ENCODE results near the gene GABARAP. TPM values are rescaled to one million over a fixed set of nuclear protein-coding genes. Genes with fewer than 3 reads are reported as not detected.

The GABARAP gene
- total and polyA plus RNA-seq, 10 of the 15 experiments (the other 5 are each of a cell fraction or from before 2014, with no cell fraction given), result 134 to 613 (median 285) TPM

GRCh38 chr17:7195971-7196370 is 46.3 kb downstream of the GABARAP start:
- POLR2A ChIA-PET, result interaction anchor here (0.5 kb wide), 1 partner anchor 109 kb away, joined by 3 read pairs; no protein-coding TSS in a partner anchor
- H3K27ac ChIP-seq (ENCODE audit: control insufficient read depth, insufficient read depth), result no peak overlapping the region
- no peaks in the 10 kb centered on the region for H3K27me3 ChIP-seq (replicated peaks in 1 of 2; ENCODE audit: control insufficient read depth in 2 of 2, insufficient read depth in 2 of 2, low read length in 1 of 2)
- RAD21 ChIA-PET (ENCODE audit: unreplicated experiment), result no interaction called here
- CTCF ChIA-PET, result no interaction called here
- no peaks in the 10 kb centered on the region for H3K9me3 ChIP-seq (replicated peaks; ENCODE audit: control insufficient read depth, insufficient read depth, low read length)
- H3K36me3 ChIP-seq (ENCODE audit: control insufficient read depth in 2 of 2, insufficient read depth in 2 of 2, low read length in 1 of 2), result no peaks in the 10 kb centered on the region
- no peak overlapping the region for H3K4me3 ChIP-seq
- BruUV-seq (replicated peaks), result no TSS peak
- SMC1A ChIA-PET (ENCODE audit: uncharacterized antibody, unreplicated experiment), result no interaction called here
- ATAC-seq (no peak), DNase-seq (ENCODE audit: low read depth, low spot score) (no peak), FAIRE-seq (no peak)
- H3K4me1 ChIP-seq (ENCODE audit: control insufficient read depth, insufficient read depth, low read length), result no peaks in the 10 kb centered on the region
- no peaks in the 10 kb centered on the region for H3K79me2 ChIP-seq (ENCODE audit: control insufficient read depth, insufficient read depth, low read length)
- intact Hi-C loops (cut with micrococcal nuclease; ENCODE audit: unreplicated experiment), result no loop called here
- no peak overlapping the region for H3K4me2 ChIP-seq (ENCODE audit: control insufficient read depth, insufficient read depth)
- WGBS (ENCODE audit: insufficient coverage, insufficient replicate concordance, low lambda C conversion rate, missing lambda C conversion rate), result 61% methylated on average over 12 of the region's 12 CpGs
- in situ Hi-C loops (cut with MboI), result no loop called here
- H2AFZ ChIP-seq (ENCODE audit: control insufficient read depth, low read depth, low read length), result no peak overlapping the region
- H3K9ac ChIP-seq (ENCODE audit: control insufficient read depth, insufficient read depth, low read length), result no peak overlapping the region
- no peaks in the 10 kb centered on the region for H4K20me1 ChIP-seq (ENCODE audit: control insufficient read depth, insufficient read depth)
- TF ChIP-seq SREBF2 (IDR thresholded peaks at IDR 0.05; ENCODE audit: low read length) (no peak), MEF2B (IDR thresholded peaks at IDR 0.05; ENCODE audit: partially characterized antibody, poor library complexity, severe bottlenecking) (no peak), BHLHE40 (IDR thresholded peaks at IDR 0.05; ENCODE audit: borderline replicate concordance in 1 of 2, low read depth in 2 of 2, low read length in 1 of 2) (no peak), CUX1 (IDR thresholded peaks at IDR 0.05; ENCODE audit: insufficient replicate concordance, low read depth, low read length) (no peak), ZBTB4 (CRISPR knock-in tag; IDR thresholded peaks at IDR 0.05) (no peak), WRNIP1 (IDR thresholded peaks at IDR 0.05; ENCODE audit: borderline replicate concordance, low read depth, low read length) (no peak), PAX8 (IDR thresholded peaks at IDR 0.05) (no peak), NFYA (IDR thresholded peaks at IDR 0.05; ENCODE audit: borderline replicate concordance, low read depth, low read length) (no peak), ZBED1 (IDR thresholded peaks at IDR 0.05; ENCODE audit: borderline replicate concordance) (no peak), FOXK2 (IDR thresholded peaks at IDR 0.05) (no peak), YBX1 (IDR thresholded peaks at IDR 0.05) (no peak), ASH2L (IDR thresholded peaks at IDR 0.05; ENCODE audit: borderline replicate concordance, low read depth) (no peak), NFXL1 (IDR thresholded peaks at IDR 0.05; ENCODE audit: borderline replicate concordance) (no peak), SMARCA5 (IDR thresholded peaks at IDR 0.05) (no peak), EZH2 (IDR thresholded peaks at IDR 0.05; ENCODE audit: borderline replicate concordance, control insufficient read depth, low read depth, low read length) (no peak), SUZ12 (IDR thresholded peaks at IDR 0.05; ENCODE audit: unreplicated experiment) (no peak), TBL1XR1 (IDR thresholded peaks at IDR 0.05; ENCODE audit: low read depth, low read length) (no peak)

Measured in GM12878 (cell line).